Measurements from ENCODE around the gene STMN3. TPM values are rescaled to one million over a fixed set of nuclear protein-coding genes. Genes with fewer than 3 reads are reported as not detected.

Gene STMN3
- total and polyA plus RNA-seq, 2 of the 8 experiments (the other 6 are each of a cell fraction or from before 2014, with no cell fraction given) = 51.5 to 63.1 TPM

- Histone ChIP-seq H3K18ac (ENCODE audit: extremely low read depth, low read length) (peak overlapping the region; percentile 60; the same call in 1 of the 2 replicates), H3K27me3 (replicated peaks in 1 of 4; ENCODE audit: control insufficient read depth in 3 of 4, extremely low read depth in 1 of 4, insufficient read depth in 3 of 4, low read length in 3 of 4) (no peaks in the 10 kb centered on the region)
- CTCF ChIA-PET (ENCODE audit: partially characterized antibody) = interaction anchor here (1.0 to 1.6 kb wide), 4 partner anchors 23 to 99 kb away, joined by 3 to 6 read pairs (median 4); no protein-coding TSS in a partner anchor
Measured at GRCh38 chr20:63636752-63637628, 16.2 kb downstream of the STMN3 start.

More at GRCh38 chr20:63636752-63637628, 16.2 kb downstream of the STMN3 start:
- Histone ChIP-seq H3K4me3 (ENCODE audit: extremely low read depth in 1 of 4, insufficient read depth in 2 of 4, low read depth in 3 of 4, low read length in 4 of 4) (no peak overlapping the region), H2AK5ac (ENCODE audit: low read depth, low read length) (no peak overlapping the region), H3K9ac (replicated peaks in 1 of 4; ENCODE audit: extremely low read depth in 1 of 4, low read depth in 3 of 4, low read length in 3 of 4) (no peak overlapping the region), H2BK120ac (replicated peaks; ENCODE audit: low read depth, low read length) (no peak overlapping the region), H3K23me2 (ENCODE audit: low read depth, low read length) (no peaks in the 10 kb centered on the region), H3K56ac (replicated peaks; ENCODE audit: insufficient read length, low read depth, low read length) (no peak overlapping the region), H3K4ac (replicated peaks; ENCODE audit: insufficient read length, low read depth, low read length) (peak overlapping the region; percentile 85), H3K4me2 (ENCODE audit: insufficient read depth in 1 of 2, low read depth in 2 of 2, low read length in 2 of 2) (no peak overlapping the region), H4K5ac (ENCODE audit: insufficient read length, low read depth, low read length) (no peak overlapping the region), H4K20me1 (replicated peaks in 1 of 2; ENCODE audit: control insufficient read depth in 1 of 2, insufficient read depth in 2 of 2, low read length in 2 of 2) (no peaks in the 10 kb centered on the region), H2BK5ac (ENCODE audit: low read depth, low read length) (no peak overlapping the region), H3K23ac (ENCODE audit: insufficient read length) (no peak overlapping the region), H3K79me1 (ENCODE audit: low read depth, low read length) (no peaks in the 10 kb centered on the region), H4K8ac (ENCODE audit: extremely low read depth, insufficient read depth, low read length) (peak overlapping the region; percentile 46), H3K79me2 (ENCODE audit: control insufficient read depth in 1 of 2, insufficient read depth in 2 of 2, low read length in 2 of 2) (no peaks in the 10 kb centered on the region), H3K36me3 (ENCODE audit: control insufficient read depth in 2 of 4, insufficient read depth in 4 of 4, low read length in 3 of 4) (no peaks in the 10 kb centered on the region), H3K4me1 (replicated peaks in 1 of 4; ENCODE audit: control insufficient read depth in 3 of 4, insufficient read depth in 4 of 4, low read length in 3 of 4) (peaks cover 0 to 7% (median 0%) of the 10 kb centered on the region in 4 experiments; a peak in 1 of 7 replicates), H3K14ac (ENCODE audit: insufficient read length) (no peak overlapping the region), H4K91ac (replicated peaks; ENCODE audit: insufficient read length, low read length) (no peak overlapping the region), H3K9me3 (ENCODE audit: insufficient read depth in 2 of 2, low read depth in 1 of 2, low read length in 1 of 2) (no peaks in the 10 kb centered on the region), H2AFZ (ENCODE audit: low read length) (no peak overlapping the region), H2BK12ac (ENCODE audit: low read depth, low read length) (no peak overlapping the region), H3K27ac (ENCODE audit: low read depth, low read length) (no peak overlapping the region), H2BK20ac (ENCODE audit: low read length) (no peak overlapping the region), H2BK15ac (ENCODE audit: low read length) (no peak overlapping the region)
- WGBS, 2 experiments (ENCODE audit: extremely low coverage in 1 of 2, insufficient coverage in 1 of 2, insufficient read length in 1 of 2, insufficient replicate concordance in 2 of 2, low coverage in 1 of 2, low lambda C conversion rate in 2 of 2, missing lambda C conversion rate in 1 of 2) = 85% methylated on average over 19 of the region's 19 CpGs; no CpG with 5 or more reads in 1 of the 2 experiments
- DNase-seq (ENCODE audit: low read depth in 1 of 2, low spot score in 2 of 2) (no peak), FAIRE-seq (no peak)
- POLR2A ChIA-PET (ENCODE audit: partially characterized antibody) = no interaction called here
- no peak for TF ChIP-seq SIRT6 (IDR thresholded peaks at IDR 0.05; ENCODE audit: low read length)
- TF ChIP-seq SIX5 (IDR thresholded peaks at IDR 0.05; ENCODE audit: low read depth, low read length) = no peak
- TF ChIP-seq MAFK (IDR thresholded peaks at IDR 0.05; ENCODE audit: low read depth, low read length) = no peak
- TF ChIP-seq TAF7 (optimal IDR thresholded peaks at IDR 0.05; ENCODE audit: borderline replicate concordance, low read depth, low read length) = no peak
- TF ChIP-seq ZNF274 (IDR thresholded peaks at IDR 0.05; ENCODE audit: borderline replicate concordance, extremely low read depth, low read length) = no peak
- no peak for TF ChIP-seq CTBP2 (IDR thresholded peaks at IDR 0.05; ENCODE audit: borderline replicate concordance, insufficient read depth, insufficient read length, low read length)
- TF ChIP-seq CTCF (IDR thresholded peaks at IDR 0.05; ENCODE audit: control extremely low read depth in 1 of 3, insufficient read depth in 1 of 3, low read depth in 1 of 3, low read length in 3 of 3) = no peak
- no peak for TF ChIP-seq SIN3A (conservative IDR thresholded peaks at IDR 0.05 in 1 of 2, IDR thresholded peaks at IDR 0.05 in 1 of 2; ENCODE audit: low read depth in 1 of 2, low read length in 2 of 2)
- no peak for TF ChIP-seq KDM4A (IDR thresholded peaks at IDR 0.05; ENCODE audit: low read depth, low read length, severe bottlenecking)

Data from H1 (cell line).